Glomerular visceral epithelial cell (primary cell): ENCODE results near the gene NRM.

Experiments used
- DNase-seq: peaks from one replicate; pipeline ENCODE4 v3.0.0-alpha.2; 2016; ENCODE audit errors: extremely low spot score

Gene NRM

DNA sequence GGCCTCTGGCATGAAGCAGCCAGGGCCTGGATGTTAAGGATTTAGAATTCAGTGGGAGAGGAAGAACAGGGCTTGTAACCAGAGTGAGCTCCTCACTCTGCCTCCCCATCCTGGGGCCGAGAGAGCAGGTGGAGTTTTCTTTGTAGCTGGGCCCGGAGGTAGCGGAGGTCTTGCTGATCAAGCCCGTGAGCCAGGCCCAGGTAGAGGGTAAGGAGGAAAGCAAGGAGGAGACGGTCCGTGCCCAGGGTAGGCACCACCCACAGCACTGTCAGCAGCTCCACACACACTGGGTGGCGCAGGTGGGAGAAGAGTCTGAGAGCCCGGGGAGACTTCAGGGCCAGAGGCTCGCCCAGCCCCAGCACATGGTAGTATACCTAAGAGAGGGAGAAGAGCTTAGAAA is 2.2 kb downstream of the NRM start:
- no peak for DNase-seq

DNA sequence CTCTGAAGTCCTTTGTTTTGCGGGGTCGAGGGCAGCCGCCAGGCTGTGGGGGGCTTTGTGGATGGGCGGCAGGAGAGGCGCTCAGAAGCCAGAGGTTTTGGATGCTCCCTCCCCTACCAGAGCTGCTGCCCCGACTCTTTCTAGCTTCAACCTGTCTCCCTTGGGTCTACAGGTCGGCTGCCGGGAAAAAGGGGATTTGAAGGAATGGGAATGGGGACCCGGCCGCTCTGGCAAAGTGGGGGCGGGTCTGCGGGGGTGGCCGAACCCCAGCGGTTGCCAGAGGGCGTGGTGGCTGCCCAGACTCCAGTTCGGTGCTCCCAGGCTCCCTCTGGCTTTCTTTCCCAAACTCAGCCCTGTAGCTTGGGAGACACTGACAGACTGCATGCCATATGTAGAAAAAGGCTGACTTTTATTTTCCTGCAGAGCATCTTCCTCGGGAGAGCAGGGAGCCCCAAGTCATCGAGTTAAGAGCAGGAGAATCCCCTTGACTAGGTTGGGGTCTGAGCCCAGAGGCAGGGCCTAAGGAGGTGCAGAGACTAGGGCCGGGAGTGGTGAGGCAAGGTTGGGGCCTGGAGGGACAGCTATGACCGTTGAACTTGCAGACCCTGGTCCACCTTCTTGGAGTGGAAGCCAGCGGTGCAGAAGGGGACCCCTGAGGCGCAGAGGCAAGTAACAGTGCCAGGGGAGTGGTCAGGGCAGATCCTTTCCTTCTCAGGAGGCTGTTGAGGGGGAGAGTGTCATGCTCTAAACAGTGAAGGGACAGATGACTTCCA is 2.9 kb downstream of the NRM start:
- DNase-seq = no peak

DNA sequence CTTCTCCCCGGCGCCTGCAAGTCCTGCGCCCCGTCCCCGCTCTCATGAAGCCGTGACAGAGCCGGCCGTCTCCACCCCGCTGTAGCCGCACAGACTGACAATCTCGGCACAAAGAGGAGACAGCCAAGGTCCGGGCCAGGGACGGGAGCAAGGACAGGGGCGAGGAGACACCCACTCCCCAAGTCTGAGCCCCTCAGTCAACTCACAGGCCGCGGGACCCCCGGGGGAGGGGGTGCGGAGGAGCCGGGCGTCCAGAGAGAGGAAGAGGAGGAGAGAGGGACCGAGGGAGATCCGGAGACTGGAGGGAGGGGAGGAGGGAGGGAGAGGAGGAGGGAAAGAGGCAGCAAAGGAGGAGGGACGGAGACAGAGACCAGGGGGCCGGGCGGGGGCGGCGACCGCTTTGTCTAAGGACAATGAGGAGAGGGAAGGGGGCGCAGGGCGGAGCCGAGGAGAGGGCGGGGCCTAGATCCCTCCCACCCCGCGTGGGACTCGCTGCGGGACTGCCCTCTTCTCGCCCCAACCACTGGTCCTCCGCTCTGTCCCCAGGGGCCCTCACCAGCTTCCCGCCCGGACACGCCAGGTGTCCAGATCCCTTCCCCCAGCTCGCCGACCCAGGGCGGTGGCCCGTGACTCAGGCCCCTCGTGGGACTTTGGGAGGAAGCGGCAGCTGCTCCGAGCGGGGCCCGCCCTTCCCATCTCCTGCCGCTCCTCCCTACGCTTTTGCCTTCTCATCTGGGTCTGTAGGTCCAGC is 3.7 kb downstream of the NRM start:
- DNase-seq = peak; percentile 99

DNA sequence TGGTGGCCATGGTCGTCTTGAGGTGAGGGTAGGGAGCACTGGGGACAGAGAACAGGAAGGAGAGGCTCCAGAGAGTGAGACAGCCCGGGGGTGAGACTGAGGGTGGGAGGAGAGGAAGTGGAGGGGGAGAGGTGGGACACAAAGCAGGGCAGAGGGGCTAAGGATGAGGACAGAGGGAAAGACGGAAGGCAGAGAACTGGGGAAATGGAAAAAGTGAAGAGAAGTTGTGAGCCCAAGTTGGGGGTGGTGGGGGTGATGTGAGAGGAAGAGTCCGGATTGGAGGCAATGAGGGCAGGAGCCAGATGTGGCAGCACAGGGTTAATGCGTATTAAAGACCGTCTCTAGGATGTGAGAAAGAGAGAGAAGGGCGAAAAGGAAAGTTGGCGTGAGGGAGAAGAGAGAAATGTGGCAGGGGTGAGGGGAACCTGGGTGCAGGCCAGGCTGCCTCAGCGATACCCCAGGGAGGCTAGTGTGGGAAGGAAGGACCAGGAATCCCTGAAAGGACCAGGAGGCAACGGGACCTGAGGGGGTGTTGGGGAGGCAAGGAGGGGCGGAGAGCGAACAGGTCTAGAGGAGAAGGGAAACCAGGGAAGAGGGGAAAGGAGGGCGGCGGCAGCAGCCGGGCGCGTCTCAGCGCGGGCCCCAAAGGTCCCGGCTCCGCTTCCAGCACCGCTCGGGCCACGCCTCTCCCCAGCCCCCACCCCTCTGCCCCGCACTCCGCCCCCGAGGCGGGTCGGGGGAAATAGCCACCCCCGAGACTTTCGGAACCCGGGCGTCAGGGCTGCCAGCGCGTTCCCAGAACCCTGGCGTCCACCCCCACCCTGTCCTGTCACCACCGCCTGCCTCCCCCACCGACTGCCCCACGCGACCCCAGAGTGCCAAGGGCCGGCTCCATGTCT is 4.5 kb downstream of the NRM start, which contains the start of gene PPP1R18:
Gene PPP1R18 (minus strand): TSS at position 637 of the 899 bp plus-strand sequence. CDS start 627 bp downstream, at position 10.
- DNase-seq = peak; percentile 71

DNA sequence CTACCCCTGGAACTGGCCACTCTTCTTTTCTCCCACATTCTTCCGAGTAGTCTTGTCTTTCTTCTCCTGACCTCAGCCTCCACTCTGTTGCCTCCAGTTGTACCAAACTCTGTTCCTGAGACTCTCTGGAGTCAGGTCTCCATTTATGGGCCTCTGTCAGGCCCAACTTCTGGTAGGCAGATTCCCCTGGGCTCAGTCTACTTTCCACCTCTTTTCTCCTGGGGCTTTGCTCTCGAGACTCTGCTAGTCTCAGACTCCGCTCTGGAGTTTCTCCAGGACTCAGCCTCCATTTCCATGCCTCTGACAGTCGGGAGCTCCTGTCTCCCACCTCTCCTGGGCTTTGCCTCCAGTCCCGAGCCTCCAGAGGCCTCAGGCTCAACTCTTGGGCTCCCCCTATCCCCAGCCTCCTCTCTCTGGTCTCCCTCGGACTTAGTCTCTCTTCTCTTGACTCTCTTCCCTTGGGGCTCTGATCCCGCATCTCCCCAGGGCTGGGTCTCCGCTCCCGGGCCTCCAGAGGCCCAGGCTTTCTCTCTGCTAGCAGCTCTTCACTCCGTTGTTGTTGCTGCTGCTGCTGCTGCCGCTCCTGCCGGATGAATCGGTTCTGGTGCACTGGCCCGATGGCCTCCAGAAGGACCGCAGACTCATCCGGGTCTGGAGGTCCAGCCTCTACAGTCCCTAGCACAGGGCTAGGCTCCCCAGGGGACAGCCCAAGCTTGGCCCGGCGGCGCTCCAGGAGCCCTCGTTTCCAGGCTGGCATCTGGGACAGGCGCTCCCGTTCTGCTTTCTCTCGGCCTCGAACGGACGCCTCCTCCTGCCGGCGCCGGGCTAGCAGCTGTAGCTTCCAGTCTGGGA is 5.4 kb downstream of the NRM start:
- no peak for DNase-seq

DNA sequence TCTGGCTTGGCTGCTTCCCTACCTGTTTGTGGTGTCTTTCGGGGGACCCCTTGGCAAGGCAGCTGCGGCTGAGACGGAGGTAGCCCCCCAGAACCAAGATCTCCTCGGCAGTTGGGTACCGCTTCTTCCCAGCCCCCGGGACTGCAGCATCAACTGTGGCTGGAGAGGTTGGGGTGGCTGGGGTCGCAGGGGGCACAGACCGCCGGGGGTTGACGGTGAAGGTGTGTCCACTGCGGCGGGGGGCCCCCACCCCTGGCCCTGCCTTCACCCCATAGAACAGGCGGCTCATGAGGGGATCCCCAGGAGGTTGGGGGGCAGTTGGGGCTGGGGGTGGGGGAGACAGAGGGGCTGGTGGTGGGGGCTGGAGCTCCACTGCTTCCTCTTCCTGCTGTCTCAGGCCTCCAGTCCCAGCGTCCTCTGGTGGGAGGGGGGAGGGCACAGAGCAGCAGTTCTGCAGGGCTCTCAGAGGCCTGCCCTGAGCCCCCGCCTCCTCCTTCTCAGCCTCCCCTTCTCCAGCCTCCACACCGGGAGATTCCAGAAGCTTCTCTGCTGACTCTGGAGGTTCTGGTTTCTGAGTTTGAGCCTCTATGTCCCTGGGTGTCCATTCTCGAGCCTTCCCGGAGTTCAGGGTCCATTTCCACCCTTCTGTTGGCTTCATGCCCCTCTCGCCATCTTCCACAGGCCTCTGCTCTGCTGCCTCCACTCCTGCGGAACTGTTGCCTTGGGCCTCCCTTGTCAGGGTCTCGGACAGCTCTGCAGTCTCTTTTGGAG is 6.2 kb downstream of the NRM start:
- peak; percentile 42 for DNase-seq

DNA sequence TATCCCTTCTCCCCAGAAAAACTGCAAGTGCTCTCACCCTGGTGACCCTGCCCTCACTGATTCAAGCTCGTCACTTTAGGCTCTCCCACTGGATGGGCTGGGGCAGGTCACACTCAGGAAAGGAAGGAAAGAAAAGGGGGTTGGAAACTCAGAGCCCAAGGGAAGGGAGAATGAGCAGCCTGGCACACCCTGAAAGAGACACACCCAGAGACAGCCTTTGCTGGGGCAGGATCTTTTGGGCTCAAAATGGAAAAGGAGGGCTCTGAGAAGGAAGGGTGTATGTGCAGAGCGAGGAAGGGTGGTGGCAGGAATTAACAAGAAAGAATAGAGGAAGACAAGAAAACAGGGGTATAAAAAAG is 6.8 kb downstream of the NRM start:
- DNase-seq = no peak

DNA sequence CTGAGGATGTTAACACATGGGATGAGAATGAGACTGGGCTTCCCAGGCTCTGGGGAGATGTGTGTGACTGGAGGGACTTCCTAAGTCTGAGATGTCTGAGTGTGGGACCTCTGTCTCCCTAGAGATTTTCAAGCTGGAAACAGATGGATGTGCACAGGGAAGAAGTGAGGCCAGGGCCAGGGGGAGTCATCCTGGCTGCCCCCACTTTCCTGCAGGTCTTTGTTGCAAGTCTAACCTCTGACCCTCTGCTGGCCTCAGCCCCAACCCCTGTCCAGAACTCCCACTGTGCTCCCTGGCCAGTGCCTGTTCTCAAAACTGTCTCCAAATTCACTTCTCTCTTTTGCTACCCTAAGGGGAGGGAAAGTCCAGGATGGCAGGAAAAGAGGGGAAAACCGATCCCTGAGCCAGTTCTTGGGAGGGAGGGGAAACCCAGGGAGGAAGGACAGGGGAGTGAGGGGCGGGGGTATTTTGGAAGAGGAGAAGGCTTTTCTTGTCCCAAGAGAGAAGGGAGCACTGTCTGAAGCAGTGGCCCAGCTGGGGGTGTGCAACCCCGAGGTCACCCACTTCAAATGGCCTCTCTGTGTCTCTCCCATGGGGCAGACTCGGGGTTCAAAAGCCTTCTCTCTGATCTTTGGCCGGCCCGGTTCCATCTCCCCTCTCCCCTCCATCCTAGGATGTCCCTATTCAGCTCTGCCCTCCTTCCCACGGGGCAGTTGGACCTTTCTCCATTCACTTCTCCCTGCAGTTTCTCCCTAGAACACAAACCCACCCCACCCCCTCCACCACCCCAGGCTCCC is 7.4 kb downstream of the NRM start:
- DNase-seq = no peak

DNA sequence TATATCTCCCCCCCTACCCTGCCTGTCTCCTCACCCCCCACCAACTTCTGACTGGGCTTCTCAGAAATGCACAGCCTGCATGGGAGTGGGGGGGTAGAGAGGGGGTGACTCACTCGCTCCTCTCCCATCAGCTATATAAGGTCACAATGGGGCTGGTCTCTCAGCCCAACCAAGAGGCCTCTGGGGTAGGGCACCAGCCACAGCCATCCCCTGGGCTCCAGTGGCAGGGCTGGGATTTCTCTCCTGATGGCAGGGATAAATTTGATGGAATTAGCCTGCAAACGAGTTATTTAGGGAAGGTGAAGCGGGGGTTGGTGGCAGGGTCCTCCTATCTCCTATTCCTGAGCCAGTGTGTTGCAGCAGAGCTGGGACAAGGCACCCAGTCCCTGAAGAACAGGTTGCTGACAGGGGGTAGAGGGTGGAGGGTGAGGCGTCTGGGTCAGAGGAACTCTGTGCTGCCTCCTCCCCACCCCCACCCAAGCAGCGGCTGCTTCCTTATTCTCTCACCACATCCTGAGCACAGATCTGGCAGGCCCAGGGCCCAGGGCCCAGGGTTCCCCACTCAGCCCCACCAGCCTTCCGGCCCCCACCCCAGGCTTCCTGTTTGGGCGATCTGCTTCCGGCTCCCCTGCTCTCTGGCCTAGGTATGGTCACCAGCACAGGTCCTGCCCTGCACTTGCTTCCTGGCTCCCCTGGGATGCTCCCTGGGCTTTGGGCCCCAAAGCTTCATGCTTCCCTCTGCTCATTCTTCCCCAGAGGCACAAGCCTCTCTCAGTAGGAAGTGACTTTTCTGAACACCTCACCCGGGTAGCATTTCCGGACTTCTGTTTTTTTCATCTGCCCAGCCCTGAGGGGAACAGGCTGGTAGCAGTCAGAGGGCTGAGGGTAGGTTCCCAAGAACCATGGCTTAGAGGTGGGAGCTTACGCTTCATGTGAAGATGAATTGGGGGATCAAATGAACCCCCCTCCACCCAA is 8.4 kb downstream of the NRM start:
- peak; percentile 87 for DNase-seq

DNA sequence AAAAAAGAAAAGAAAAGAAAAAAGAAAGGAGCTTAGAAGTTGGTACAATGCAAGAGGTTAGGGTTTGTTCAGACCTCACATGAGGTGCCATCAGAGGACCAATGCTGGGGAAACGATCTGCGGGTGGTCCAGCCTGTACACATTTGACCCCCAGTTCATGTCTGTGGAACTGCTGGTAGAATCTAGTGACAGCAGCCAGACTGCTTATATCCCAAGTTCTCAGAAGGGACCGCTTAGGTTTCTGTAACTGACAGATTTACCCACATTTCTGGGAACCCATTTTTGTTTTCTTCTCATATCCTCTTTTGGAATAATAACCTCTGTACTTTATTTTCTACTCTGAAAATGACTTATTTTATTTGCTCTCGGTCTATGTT is 9.0 kb downstream of the NRM start:
- no peak for DNase-seq

DNA sequence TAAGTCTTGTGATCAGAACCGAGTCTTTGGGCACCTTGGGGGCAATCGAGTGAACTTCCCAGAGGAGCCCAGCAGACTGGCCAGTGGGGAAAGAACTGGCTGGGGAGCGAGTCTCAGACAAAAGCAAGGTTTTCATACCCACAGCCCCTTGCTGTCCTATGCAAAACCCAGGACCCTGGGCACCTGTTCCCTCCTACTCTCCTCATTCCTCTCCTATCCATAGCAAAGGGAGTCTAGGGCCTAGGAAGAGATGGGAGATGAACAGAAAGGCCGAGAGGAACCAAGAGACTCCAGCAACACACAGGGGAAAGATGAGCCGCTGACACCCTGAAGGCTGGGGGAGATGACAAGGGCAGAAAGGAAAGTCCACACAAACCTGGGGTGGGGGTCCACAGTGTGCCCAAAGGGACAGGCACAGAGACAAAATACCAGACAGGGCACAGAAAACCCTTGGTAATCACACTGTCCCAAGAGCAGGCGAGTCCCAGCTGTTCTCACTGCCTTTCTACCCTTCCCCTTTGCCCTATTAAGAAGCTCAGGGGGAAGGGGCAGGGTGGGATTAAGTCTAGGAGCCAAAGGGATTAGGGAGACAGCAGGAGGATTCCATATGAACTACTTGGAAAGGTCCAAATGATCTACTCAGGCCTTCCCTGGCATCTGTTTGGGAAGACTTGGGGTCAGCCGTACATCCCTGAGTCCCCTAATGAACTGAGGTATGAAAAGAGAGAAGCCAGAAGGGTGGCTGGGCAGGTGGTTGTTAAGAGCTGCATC is 10.8 kb downstream of the NRM start:
- DNase-seq = no peak

DNA sequence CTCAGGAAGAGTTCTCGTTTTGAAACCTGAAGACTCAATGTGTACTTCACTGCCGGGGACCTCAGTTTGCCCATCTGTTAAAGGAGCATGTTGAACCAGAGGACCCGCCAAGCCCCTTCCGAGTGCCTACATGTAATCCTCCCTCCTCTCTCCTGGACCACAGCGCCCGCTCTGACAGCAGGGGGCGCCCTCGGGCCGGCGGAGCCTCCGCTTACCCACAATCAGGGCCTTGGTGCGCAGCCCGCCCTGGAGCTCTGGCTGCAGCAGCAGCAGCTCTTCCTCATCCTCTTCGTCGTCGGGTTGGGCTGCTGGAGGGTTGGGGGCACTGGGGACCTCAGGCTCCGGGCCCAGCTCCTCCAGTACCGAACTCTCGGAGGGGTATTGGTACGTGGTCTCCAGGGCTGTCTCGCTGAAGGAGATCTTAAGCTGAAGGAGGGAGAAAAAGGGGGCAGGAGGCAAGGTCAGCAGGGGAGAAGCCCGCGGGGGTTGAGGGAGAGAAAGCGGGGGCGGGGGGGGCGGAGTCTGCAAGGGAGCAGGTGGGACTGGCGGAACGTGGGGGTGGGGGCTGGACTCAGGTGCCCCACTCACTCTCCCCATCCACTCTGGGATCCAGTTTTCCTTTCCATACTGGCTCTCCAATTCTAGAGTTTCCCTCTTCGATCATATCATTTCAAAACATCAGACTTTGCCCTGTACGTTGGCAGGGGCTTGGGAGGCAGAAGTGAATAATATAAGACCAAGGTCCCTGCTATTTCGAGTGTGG is 11.6 kb downstream of the NRM start:
- DNase-seq = peak; percentile 87

DNA sequence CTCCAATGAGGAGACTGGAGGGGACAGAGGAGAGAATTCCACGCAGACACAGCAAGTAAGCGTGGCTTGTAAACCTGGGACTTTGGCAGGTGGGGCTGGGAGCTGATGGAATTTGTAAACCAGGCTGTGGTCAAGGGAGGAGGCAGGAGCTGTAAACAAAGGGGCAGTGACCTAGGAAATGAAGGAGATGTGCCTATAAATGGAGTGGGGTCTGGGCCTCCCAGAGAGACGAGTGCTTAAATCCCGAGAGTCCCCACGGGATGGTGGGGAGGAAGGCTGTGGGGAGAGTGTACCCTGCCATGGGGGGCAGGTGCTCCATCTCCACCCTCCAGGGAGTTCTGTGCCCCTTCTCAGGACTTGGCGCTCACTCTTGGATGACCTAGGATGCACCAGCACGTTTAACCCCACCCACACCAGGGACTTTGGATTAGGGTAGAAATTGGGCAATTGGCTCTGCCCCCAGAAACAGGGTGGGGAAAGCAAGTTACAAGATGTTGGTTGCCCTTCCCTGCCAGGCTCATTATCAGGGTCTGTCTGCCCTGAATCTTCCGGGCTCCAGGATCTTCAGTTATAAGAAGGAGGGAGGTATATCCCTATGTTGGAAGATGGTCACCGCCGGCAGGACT is 14.0 kb downstream of the NRM start:
- DNase-seq = no peak

DNA sequence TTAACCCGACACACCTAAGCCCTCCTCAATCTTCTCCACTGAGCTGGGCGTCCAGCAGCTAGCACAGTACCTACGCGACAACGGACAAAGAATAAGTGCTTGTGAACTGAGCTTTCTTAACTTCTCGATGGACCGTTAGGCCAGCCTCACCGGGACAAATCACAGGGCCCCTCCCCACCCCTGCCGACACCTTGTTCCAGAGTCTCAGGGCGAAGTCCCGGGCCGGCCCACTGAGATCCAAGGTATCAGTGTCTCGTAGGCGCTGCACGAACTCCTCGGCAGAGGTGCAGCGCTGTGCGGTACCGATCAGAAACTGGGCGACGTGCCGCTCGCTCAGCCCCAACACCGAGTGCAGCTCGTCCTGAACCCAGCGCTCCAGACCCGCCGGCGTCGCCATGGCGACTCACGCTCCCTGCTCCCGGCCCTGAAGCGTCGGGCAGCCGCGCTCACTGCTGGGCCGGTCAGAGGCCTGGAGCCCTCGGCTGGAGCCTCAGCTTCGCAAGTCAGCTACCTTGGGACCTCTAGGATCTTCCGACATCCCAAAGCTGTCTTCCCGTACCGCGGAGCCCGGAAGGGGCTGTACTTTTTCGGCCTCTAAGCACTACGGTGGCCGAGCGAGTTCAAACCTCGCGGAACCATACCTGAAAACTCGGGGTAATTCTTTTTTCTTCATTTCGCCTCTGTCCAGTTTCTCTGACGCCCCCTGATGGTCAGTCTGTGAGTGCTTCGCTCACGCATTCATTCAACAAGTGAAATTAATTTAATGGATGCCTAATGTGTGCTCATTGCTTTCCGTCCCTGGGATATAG is 18.1 kb downstream of the NRM start, which contains the start of gene DHX16:
Gene DHX16 (minus strand): TSS at position 562 of the 809 bp plus-strand sequence. CDS start 165 bp downstream, at position 397.
- DNase-seq = peak; percentile 97

DNA sequence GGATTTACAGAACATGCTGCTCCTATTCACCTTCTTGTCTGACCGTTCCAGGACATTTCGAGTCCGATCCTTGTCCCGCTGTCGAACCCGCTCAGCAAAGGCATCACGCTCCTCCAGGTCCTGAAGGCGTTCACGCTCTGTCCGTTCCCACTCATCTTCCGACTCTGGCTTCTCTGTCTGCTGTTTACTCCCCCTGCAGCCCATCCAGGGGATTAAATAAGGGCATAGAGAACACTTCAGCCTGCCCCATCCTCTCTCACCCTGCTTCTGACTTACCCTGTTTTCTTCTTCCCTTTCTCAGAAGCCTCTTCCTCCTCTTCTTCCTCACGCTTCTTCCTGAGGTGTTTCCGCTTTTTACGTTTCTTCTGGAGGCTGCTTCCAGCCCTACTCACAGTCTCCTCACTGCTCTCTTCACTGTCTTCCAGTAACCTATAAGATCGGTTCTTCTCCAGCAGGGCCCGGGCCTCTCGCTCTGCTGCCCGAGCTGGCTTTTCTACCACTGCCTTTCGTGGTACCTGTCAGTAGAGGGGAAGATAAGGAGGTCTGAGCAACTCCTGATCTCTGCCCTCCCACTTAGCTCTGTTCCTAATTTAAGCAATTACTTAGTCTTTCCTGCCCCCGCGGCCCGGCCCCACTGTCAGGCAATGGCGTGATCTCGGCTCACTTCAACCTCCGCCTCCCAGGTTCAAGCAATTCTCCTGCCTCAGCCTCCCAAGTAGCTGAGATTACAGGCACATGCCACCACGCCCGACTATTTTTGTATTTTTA is 19.8 kb downstream of the NRM start:
- no peak for DNase-seq
